Hematopoietic multipotent progenitor cell treated with erythropoietin and hydrocortisone succinate and interleukin-3 and kit ligand, for 17 days (in vitro differentiated cells): ENCODE results near the gene XKR7.
"Not testable (repeated sequence)": the region's sequence is repeated elsewhere in the genome, so short reads cannot be mapped to it uniquely, and the experiment has no call there.

Experiments used
- DNase-seq: peaks from one replicate; pipeline ENCODE4 v3.0.0-alpha.2; 2015; ENCODE audit warnings: low spot score

Gene XKR7

GRCh38 chr20:32013326-32013725, 45.4 kb downstream of the XKR7 start:
- DNase-seq, result no peak

DNA sequence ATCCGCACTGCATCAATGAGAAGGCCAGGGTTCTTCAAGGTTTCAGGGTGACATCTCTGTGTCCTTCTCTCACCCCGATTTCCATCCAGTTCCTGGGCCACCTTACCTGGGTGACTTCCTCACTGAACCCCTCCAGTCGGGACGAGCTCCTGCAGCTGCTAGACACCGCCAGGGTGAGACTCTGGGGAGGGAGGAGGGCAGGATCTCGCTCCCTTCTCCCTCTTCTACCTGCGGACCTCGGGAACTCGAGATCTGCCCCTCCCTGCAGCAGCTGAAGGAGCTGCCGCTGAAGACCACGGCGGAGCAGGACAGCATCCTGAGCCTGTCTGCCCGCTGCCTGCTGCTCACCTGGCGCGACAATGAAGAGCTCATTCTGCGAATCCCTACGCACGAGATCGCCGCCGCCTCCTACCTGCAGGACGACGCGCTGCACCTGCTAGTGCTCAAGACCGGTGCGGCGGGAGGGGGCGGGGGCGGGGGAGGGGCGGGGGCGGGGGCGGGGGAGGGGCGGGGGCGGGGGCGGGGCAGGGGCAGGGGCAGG, 49.8 kb downstream of the XKR7 start:
- no peak for DNase-seq

GRCh38 chr20:32018269-32019155, 50.6 kb downstream of the XKR7 start:
- no peak for DNase-seq

DNA sequence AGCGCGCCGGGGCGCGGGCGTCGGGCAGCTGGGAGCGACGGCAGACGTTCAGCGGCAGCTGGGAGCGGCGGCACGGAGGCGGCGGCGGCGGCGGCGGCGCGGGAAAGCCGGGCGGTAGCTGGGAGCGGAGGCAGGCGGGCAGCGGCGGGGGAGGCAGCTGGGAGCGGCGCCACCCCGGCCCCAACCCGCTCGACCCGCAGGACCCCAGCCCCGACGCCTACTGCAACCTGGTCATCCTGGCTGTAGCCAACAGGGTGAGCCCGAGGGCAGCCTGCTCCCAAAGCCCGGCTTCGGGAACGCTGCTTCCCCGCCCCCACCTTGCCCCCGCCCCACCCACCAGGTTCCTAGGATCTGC, 51.2 kb downstream of the XKR7 start:
- DNase-seq, result no peak

DNA sequence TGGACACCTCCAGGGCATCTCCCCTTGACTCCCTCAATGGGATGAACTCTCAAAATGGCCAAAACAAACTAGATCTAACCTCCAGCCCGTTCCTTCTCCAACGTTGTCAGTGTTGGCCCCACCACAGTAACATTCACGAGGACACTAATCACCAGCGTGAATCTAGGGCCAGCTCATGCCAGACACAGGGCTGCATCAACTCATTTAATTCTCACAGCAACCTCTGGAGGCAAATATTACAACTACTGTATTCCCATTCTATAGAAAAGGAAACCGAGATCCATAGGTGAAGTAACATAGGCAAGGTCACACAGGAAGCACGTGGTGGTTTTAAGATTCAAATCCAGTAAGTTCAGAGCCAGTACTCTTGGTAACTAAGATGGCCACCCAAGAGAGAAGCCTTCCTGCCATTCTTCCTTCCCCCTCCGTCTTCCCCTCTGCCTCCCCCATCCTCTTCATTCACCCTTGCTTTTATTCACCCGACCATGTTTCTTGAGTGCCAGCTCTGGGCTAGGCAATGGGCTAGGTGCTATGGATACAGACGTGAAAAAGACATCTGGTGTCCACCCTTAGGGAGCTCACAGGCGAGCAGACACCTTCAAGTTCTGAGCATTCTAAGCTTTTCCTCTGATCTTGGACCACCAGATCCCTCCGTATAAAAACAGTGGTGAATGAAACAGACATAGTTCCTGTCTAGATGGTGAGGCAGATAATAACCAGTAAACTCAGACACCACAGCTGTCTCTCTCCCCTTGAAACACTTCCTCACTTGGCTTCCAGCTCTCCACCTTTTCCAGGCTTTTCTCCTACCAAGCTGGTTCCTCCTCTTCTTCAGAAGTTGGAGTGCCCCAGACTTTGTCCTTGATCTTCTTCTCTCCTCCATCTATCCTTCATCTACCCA, 51.9 kb downstream of the XKR7 start:
- DNase-seq, result no peak

GRCh38 chr20:32021091-32021490, 53.1 kb downstream of the XKR7 start:
- DNase-seq, result no peak

GRCh38 chr20:32024683-32025295, 56.8 kb downstream of the XKR7 start:
- DNase-seq, result no peak

DNA sequence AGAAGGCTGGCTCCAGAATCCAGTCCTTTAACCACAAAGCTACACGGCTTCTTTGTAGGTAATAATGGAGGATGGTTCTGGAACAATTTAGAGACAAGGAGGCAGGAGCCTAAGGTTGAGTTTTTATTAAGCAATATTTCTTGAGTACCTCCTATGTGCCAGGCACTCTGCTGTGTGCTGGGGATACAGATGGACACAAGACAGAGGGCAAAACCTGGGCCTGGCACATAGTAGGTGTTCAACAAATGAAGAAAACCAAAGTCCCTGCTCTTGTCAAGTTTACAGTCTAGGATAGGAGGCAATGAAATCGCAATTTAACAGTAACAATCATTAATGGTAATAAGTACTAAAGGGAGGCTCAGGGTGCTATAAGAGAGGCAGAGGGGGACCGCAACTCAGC, 59.7 kb downstream of the XKR7 start:
- no peak for DNase-seq

DNA sequence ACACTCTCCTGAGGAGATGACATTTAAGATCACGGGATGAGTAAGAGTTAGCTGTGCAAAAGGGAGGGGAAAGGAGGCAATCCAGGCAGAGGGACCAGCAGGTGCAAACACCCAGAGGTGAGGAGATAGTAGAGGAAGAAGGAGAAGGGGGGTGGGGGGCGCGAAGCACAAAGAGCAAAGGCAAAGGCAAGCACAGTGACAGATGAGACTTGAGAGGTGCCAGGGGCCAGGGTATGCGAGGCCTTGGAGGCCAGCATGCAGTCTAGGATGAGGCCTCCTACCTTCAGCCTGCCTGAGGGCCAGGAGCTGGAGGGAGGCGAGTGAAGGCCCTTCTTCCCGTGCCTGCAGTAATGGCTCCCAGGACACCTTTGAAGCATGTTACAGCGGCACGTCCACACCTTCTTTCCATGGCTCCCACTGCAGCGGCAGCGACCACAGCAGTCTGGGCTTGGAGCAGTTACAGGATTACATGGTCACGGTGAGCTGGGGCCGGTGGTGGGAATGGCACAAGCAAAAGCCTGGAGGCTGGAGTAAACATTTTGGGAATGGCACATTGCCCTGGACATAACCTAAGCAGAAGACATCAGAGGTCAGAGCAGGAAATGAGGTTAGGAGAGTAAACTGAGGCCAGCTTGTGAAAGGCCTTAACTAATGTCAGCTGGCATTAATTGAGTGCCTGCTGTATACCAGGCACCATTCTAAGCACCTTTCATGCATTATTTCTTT, 60.9 kb downstream of the XKR7 start:
- DNase-seq, result no peak

DNA sequence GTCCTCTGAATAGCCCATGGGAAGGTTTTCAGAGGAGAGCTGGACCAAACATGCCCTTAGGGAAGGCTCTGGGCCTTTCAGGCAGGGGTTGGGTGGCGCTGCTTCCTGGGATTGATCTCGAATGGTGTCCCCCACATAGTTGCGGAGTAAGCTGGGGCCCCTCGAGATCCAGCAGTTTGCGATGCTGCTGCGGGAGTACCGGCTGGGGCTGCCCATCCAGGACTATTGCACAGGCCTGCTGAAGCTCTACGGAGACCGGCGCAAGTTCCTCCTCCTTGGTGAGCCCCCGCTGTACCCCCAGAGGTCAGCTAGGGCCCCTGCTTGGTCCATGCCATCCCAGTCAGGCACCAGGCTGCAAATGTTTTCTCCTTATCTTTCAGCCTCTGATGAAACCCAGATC, 61.6 kb downstream of the XKR7 start:
- no peak for DNase-seq

DNA sequence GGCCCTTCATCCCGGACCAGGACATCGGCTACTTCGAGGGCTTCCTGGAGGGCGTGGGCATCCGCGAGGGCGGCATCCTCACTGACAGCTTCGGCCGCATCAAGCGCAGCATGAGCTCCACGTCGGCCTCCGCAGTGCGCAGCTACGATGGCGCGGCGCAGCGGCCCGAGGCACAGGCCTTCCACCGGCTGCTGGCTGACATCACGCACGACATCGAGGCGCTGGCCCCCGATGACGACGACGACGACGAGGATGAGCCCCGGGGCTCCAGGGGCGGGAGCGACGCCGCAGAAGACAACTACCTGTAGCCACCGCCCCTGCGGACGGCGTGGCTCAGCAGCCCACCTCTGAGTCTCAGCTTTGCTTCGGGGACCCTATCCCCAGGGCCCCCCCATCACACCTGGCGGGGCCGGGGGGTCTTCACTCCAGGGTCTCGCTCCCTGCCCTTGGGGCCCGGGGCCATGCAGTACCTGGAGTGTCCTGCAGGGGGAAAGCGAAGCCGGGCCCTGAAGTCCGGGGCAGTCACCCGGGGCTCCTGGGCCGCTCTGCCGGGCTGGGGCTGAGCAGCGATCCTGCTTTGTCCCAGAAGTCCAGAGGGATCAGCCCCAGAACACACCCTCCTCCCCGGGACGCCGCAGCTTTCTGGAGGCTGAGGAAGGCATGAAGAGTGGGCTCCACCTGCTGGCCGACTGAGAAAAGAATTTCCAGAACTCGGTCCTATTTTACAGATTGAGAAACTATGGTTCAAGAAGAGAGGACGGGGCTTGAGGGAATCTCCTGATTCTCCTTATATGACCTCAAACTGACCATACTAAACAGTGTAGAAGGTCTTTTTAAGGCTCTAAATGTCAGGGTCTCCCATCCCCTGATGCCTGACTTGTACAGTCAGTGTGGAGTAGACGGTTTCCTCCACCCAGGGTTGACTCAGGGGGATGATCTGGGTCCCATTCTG, 63.3 kb downstream of the XKR7 start:
- DNase-seq, result peak; percentile 28

DNA sequence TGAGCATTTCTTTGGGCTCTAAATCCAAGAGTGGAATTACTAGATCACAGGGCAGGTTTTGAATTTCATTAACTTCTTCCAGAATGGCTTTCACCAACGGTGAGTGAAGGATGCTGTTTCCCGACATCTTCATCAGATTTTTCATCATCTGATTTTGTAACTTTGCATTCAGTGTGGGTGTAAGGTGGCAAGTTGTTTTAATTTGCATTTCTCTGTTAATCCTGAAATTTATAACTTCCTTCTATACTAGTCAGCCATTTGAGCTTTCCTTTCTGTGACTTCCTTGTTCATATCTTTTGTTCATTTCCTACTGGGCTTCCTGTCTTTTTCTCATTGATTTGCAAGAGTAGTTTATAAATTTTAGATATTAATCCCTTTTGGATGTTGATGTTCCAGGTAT, 65.4 kb downstream of the XKR7 start:
- no peak for DNase-seq

DNA sequence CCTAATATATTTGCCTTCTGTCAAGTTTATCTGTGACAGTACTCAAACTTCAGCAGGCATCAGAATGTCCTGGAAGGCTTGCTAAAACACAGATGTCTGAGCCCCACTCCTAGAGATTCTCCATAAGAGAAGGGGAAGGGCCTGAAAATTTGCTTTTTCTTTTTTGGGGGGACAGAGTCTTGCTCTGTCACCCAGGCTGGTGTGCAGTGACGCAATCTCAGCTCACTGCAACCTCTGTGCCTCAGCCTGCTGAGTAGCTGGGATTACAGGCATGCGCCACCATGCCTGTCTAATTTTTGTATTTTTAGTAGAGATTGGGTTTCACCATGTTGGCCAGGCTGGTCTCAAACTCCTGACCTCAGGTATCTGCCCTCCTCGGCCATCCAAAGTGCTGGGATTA, 65.8 kb downstream of the XKR7 start:
- DNase-seq, result not testable (repeated sequence)

- no peak for DNase-seq
Measured at GRCh38 chr20:32034581-32035425, 66.9 kb downstream of the XKR7 start.

DNA sequence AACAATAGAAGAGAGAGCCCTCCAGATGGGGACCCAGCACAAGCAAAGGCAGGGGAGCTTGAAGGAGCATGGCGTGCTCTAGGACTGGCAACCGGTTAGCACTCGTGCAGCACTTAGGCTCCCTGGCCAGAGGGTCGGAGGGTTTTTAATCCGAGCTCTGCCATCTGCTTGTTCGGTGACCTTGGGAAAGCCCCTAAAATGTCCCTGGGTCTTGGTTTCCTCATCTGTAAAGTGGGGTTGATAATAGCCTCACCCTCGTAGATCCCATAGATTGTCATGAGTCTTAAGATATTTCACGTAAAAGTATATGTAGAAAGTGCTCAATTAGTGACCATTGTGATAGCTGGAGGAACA, 67.5 kb downstream of the XKR7 start:
- DNase-seq, result no peak

GRCh38 chr20:32036252-32036651, 68.3 kb downstream of the XKR7 start:
- DNase-seq, result no peak

- no peak for DNase-seq
Measured at GRCh38 chr20:32036716-32037485, 69.0 kb downstream of the XKR7 start.

GRCh38 chr20:32037929-32038328, 70.0 kb downstream of the XKR7 start:
- DNase-seq, result no peak
